H1 (cell line): ENCODE results near the gene SEMA3B. TPM values are rescaled to one million over a fixed set of nuclear protein-coding genes. Genes with fewer than 3 reads are reported as not detected.

Experiments used
- CBX8 ChIP-seq: fragments of 300-800, 300-1000 bp; sonication (generic); IDR thresholded peaks from 2 replicates; pipeline ENCODE4 v1.7.1; 2016; ENCODE audit warnings: low read depth, low read length, borderline replicate concordance
- EP300 ChIP-seq, 2 experiments: IDR thresholded peaks; 1 replicate in 1 of 2; 2 replicates in 1 of 2; pipeline ENCODE4 v1.6.1; 2011 to 2012; ENCODE audit warnings: low read depth in 2 of 2, low read length in 2 of 2, mild to moderate bottlenecking in 2 of 2, borderline replicate concordance in 1 of 2, inconsistent platforms in 1 of 2, moderate library complexity in 1 of 2
- JUND ChIP-seq: IDR thresholded peaks from 2 replicates; pipeline ENCODE4 v1.6.1; 2011; ENCODE audit warnings: mild to moderate bottlenecking, improper control_type of control experiment, low read length
- KDM1A ChIP-seq: fragments of 200-600, 300-600 bp; sonication (generic); IDR thresholded peaks from 2 replicates; pipeline ENCODE4 v1.7.1; 2016; ENCODE audit warnings: mild to moderate bottlenecking, low read length, borderline replicate concordance
- SP4 ChIP-seq: IDR thresholded peaks from 2 replicates; pipeline ENCODE4 v1.6.1; 2012; ENCODE audit warnings: low read length, inconsistent platforms
- polyA plus RNA-seq, 7 experiments: library from polyadenylated mRNA; depleted of rRNA in 3 of 7; stranded (reverse) in 5 of 7; unstranded in 2 of 7; fragments of >200 nt in 5 of 7; fragments of 200-250 nt in 2 of 7; gene quantifications; 1 replicate in 5 of 7; 2 replicates in 1 of 7; 4 replicates in 1 of 7; pipeline versions ENCODE4 v1.2.1 to v1.2.3, GENCODE V29; 2011 to 2013; ENCODE audit warnings: missing spikeins in 2 of 7, mixed read lengths in 2 of 7
- total RNA-seq: library from RNA; stranded (reverse); fragmentation: NEBNext Ultra II Directional; extraction: Animal tissue kit (Norgen Biotek cat#: 25700); gene quantifications from 2 replicates; pipeline ENCODE4 v1.2.1, GENCODE V29; 2021
- TF ChIP-seq, protein P1 (sequence below): IDR thresholded peaks from 2 replicates; pipeline ENCODE4 v1.6.1; 2011; ENCODE audit warnings: low read length, improper control_type of control experiment

The SEMA3B gene
- total and polyA plus RNA-seq, 2 of the 8 experiments (the other 6 are each of a cell fraction or from before 2014, with no cell fraction given) = 3.0 to 4.7 TPM

DNA sequence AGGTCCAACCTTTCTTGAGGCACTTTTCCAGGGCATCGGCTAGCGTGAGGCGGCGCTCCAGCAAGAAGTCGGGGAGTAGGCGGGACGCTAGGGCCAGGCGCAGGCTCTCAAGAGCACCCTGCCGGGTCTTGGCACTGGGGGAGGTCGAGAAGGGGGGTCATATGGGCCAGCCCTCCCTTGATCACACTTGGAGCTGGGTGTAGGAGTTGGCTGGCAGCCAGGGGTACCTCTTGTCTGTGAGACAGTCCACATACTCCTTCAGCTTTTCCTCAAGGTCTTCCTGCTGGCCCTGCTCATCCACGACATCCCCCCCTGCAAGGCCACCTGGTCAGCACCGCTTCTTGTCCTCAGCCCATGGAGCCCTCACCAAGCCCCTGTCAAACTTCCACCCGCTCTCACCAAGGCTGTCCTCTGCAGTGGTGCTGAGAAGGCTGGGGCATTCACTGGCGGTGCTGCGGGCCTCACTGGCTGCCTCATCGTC lies 21.3 kb downstream of the SEMA3B start (continued):
- TF ChIP-seq, protein P1, sequence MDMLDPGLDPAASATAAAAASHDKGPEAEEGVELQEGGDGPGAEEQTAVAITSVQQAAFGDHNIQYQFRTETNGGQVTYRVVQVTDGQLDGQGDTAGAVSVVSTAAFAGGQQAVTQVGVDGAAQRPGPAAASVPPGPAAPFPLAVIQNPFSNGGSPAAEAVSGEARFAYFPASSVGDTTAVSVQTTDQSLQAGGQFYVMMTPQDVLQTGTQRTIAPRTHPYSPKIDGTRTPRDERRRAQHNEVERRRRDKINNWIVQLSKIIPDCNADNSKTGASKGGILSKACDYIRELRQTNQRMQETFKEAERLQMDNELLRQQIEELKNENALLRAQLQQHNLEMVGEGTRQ = no peak
- TF ChIP-seq JUND (no peak), EP300 (IDR thresholded peaks at IDR 0.05; ENCODE audit: borderline replicate concordance in 1 of 2, low read depth in 2 of 2, low read length in 2 of 2) (no peak), KDM1A (no peak), SP4 (no peak), CBX8 (no peak)
